WTC11 (cell line): ENCODE data around the gene TMEM200B.

Source experiments
- ESRRA ChIP-seq: sonication (generic); formaldehyde crosslinking; IDR thresholded peaks from 2 replicates; pipeline ENCODE4 v1.8.1; 2022; ENCODE audit warnings: mild to moderate bottlenecking, missing genetic modification reagents, borderline replicate concordance
- KAT7 ChIP-seq: sonication (generic); formaldehyde crosslinking; IDR thresholded peaks from 2 replicates; pipeline ENCODE4 v1.8.1; 2023; ENCODE audit warnings: missing genetic modification reagents, mild to moderate bottlenecking, borderline replicate concordance
- MXD4 ChIP-seq: fragments of 250-450 bp; sonication (Bioruptor Pico); IDR thresholded peaks from 2 replicates; pipeline ENCODE4 v1.8.0; 2021; ENCODE audit warnings: mild to moderate bottlenecking, moderate library complexity, borderline replicate concordance
- NFE2L1 ChIP-seq: sonication (generic); formaldehyde crosslinking; IDR thresholded peaks from 2 replicates; pipeline ENCODE4 v1.8.1; 2023; ENCODE audit warnings: missing genetic modification reagents
- SP1 ChIP-seq: sonication (generic); formaldehyde crosslinking; conservative IDR thresholded peaks from 2 replicates; pipeline ENCODE4 v1.8.1; 2022; ENCODE audit warnings: missing genetic modification reagents
- USF2 ChIP-seq: sonication (generic); formaldehyde crosslinking; IDR thresholded peaks from 2 replicates; pipeline ENCODE4 v1.8.1; 2023; ENCODE audit warnings: mild to moderate bottlenecking, missing genetic modification reagents, moderate library complexity
- ZNF232 ChIP-seq: sonication (generic); formaldehyde crosslinking; IDR thresholded peaks from 2 replicates; pipeline ENCODE4 v1.8.0; 2022; ENCODE audit warnings: mild to moderate bottlenecking, missing genetic modification reagents
- TF ChIP-seq, protein P1 (sequence below): fragments of 200-600 bp; IDR thresholded peaks from 2 replicates; pipeline ENCODE4 v1.8.0; 2022; ENCODE audit warnings: antibody characterized with exemption
- TF ChIP-seq, protein P2 (sequence below): sonication (generic); formaldehyde crosslinking; IDR thresholded peaks from 2 replicates; pipeline ENCODE4 v1.8.0; 2022; ENCODE audit warnings: mild to moderate bottlenecking, missing genetic modification reagents

- TF ChIP-seq ESRRA (CRISPR knock-in tag), result no peak
- TF ChIP-seq, protein P1, sequence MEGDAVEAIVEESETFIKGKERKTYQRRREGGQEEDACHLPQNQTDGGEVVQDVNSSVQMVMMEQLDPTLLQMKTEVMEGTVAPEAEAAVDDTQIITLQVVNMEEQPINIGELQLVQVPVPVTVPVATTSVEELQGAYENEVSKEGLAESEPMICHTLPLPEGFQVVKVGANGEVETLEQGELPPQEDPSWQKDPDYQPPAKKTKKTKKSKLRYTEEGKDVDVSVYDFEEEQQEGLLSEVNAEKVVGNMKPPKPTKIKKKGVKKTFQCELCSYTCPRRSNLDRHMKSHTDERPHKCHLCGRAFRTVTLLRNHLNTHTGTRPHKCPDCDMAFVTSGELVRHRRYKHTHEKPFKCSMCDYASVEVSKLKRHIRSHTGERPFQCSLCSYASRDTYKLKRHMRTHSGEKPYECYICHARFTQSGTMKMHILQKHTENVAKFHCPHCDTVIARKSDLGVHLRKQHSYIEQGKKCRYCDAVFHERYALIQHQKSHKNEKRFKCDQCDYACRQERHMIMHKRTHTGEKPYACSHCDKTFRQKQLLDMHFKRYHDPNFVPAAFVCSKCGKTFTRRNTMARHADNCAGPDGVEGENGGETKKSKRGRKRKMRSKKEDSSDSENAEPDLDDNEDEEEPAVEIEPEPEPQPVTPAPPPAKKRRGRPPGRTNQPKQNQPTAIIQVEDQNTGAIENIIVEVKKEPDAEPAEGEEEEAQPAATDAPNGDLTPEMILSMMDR, result no peak
- TF ChIP-seq, protein P2, sequence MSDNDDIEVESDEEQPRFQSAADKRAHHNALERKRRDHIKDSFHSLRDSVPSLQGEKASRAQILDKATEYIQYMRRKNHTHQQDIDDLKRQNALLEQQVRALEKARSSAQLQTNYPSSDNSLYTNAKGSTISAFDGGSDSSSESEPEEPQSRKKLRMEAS (CRISPR knock-in tag), result no peak
- TF ChIP-seq NFE2L1 (CRISPR knock-in tag), result no peak
- TF ChIP-seq USF2, result no peak
- TF ChIP-seq SP1, result no peak
- no peak for TF ChIP-seq MXD4
- no peak for TF ChIP-seq KAT7 (CRISPR knock-in tag)
- no peak for TF ChIP-seq ZNF232 (CRISPR knock-in tag)
Observed at GRCh38 chr1:29159773-29160172, 36.1 kb upstream of the TMEM200B start.
